SK-MEL-5 (cell line): ENCODE results near the gene TRIM47. TPM values are rescaled to one million over a fixed set of nuclear protein-coding genes. Genes with fewer than 3 reads are reported as not detected.
A peak's percentile ranks its signal among the peaks of the same experiment; 100 is the strongest.
"Not testable (repeated sequence)": the region's sequence is repeated elsewhere in the genome, so short reads cannot be mapped to it uniquely, and the experiment has no call there.

ENCODE experiments used
- DNase-seq: peaks from one replicate; pipeline ENCODE4 v3.0.0-alpha.2; 2016; ENCODE audit warnings: low read depth, low spot score
- in situ Hi-C: cut with HindIII; loops from 2 replicates; pipeline ENCODE4 v1.10.0; 2016; ENCODE audit warnings: low sequenced_read_pairs, high pct_unique_total_duplicates, low pct_unique_long_range_greater_than_20kb
- total RNA-seq: library from RNA; depleted of rRNA; stranded (reverse); fragments of >200 nt; shearing (Covaris generic); gene quantifications from 2 replicates; pipeline ENCODE4 v1.2.3, GENCODE V29; 2014

Gene TRIM47
- total RNA-seq, 1 experiment from 2014 or later: 7.3 TPM

DNA sequence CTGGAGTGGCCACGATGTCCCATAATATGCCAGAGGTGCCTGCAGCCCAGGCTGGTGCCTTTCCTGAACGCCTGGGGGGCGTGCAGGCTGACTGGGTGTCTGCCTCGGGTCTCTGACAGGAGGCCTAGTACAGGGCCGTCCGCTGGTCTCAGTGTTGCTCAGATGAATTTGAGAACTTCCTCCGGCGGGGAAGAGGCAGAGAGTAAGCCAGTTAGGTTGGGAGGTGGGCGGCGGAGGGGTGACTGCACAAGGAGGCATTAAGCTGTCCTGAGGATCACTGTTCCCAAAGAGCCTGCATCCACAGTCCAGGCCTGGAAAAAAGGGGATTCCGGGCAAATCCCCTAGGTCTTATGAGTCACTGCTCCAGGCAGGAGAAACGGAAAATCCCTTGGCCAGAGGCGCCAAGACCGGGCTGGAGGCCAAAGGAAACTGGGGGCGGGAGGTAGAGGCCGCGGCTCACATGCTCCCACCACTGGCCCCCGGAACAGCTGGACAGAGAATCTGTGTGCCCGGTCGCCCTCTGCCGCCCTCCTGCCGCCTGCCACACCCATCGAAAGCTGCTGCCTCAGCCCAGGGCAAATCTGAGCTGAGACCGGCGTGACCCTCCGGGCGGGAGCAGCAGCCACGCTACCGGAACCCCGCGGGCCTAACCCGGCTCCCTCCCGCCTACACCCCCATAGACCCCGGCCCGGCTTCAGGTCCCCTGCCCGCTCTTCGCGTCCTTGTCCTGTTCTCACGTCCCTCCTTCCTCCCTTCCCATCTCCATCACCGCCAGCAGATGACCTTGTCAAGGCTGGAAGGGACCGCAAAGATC lies 1.2 kb downstream of the TRIM47 start:
- peak; percentile 85 for DNase-seq
- in situ Hi-C loops: no loop called here

DNA sequence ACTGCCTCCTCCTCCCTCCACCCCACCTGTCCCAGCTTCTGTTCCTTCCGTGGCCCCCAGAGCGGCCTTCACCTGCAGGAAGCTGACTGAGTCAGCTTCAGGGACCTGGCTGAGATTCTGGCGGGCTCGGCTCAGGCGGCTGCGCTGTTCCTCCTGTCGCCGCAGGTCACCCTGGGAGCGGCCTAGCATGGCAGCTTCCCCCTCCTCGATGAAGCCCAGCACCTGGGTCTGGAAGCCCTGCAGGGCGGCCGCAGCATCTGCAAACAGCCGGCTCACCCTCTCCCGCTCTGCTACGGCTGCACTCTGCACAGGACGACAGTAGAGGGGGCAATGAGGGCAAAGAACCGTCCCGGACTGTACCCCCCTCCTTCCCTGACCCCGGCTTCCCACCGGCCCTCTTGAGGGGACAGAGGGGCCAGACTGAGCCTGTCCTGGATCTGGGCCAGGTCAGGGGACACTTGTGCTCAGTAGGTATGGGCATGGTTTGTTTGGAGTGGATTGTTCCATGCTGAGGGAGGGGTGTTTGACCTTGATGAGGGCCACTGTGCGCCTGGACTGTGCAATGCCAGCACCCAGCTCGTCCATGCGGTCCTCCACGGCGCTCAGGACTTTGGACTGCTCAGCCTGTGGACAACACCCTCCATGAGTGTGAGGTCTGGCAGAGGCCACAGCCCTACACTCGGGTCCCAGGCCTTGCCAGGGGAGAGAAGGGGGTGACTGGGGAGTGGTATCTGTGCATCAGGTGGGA lies 2.0 kb downstream of the TRIM47 start:
- in situ Hi-C loops: no loop called here
- DNase-seq: no peak

DNA sequence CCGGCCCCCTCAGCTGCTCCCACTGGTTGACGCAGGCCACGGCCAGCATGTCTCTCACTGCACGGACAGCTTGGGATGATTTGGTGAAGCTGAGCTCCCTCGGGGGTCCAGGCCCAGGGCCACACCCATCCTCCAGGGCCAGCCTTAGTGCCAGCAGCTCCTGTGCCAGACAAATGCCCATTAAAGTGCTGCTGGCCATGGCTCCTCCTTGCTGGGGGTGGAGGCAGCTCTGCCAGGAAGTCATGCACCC lies 2.5 kb downstream of the TRIM47 start:
- DNase-seq: peak; percentile 55
- in situ Hi-C loops: no loop called here

DNA sequence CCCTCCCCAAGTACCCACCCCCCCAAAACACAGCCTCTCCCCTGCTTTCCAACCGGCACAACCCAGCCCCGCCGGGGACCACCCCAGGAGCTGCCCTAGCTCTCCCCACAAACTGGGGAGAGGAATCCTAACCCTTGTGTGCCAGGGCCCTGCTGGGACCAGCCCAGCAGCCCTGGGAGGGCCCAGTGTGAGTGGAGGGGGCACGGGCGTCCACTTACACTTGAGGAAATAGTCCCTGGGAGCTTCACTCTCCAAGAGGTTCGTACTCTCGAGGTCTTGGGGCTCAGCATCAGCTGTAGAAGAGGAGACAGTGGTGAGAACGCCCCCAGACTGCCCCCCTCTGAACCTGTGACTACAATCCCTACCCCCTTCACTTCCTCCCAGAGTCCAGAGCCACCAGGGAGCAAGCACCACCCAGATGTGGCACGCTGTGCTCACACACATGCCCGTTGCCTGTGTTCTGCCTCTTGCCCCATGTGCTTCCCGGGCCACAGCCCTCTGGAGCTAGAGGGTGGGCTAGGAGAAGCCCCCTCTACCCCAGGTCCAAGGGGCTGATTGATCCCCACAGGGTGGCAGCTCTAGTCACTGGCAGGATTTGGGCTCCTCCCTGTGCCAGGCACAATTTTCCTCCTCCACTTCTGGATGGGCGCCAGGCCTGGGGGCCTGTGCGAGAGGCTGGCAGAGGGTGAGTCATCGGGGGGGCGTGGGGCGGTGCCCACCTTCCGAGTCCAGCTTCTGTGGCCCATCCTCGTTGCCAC lies 3.0 kb downstream of the TRIM47 start:
- DNase-seq: no peak
- in situ Hi-C loops: no loop called here

DNA sequence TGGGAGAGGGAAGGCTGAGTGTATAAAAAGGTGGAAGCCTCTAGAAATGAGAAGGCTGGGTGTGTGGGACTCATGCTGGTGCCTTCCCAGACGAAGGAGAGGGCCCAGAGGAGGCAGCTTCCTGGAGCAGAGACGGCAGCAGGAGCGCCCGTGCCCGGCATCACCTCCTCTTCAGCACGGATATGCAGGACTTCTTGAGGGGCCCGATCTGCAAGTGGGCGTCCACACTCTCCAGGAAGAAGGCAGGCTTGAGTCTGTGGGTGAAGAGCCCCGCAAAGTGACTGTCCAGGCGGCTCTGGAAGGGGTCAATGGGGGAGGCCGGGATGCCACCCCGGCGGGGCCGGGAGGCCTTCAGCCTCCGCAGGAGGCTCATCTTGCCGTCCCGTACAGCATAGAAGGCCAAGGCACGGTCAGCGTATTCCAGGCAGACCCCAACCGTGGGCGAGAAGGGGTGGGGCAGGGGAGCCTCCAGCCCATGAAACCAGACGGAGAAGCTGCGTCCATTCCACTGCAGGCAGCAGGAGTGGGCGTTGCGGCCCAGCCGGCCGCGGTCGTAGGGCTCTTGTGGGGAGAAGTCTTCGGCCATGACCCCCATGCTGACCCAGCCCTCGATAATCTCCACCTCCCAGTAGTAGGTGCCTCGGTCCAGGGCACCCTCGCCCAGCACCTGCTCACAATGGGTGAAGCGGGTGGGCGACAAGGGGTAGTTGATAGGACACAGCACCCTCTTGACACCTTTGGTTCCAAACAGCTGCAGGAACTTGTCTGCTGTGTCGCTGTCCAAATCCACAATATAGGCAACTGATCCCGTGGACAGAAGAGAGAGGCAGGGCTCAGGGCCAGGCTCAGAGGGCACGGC lies 3.8 kb downstream of the TRIM47 start:
- in situ Hi-C loops: no loop called here
- no peak for DNase-seq

DNA sequence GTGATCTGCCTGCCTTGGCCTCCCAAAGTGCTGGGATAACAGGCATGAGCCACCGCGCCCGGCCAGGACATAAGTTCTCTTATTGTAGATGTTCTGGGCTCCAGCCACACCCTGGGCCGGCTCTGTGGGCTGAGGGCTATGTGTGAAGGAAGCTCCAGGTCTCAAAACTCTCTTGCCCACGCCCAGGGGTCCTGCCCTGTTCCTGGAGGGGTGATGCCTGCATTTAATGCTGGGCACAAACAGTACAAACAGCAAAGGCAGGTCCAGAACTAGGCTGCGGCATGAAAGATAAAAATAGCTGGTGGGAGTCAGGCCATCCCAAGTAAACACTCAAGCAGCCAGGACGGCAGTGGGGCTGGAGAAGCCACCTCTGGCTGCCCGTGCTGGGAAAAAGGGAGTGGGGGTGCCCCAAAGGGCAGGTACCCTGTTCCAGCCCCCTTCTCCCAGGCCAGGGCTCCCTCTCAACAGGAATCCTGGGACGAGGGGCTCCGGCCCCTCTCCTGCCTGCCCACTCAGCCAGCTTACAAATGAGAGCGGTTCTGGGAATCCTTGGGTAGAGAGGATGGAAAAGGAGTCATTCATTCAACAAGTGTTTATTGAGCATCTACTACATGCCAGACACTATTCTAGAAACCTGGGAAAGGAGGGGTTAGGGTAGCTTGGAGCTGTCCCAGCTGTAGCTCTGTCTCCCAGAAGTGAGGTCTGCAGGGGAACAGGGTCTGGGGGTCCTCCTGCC lies 4.6 kb downstream of the TRIM47 start:
- in situ Hi-C loops: no loop called here
- no peak for DNase-seq

DNA sequence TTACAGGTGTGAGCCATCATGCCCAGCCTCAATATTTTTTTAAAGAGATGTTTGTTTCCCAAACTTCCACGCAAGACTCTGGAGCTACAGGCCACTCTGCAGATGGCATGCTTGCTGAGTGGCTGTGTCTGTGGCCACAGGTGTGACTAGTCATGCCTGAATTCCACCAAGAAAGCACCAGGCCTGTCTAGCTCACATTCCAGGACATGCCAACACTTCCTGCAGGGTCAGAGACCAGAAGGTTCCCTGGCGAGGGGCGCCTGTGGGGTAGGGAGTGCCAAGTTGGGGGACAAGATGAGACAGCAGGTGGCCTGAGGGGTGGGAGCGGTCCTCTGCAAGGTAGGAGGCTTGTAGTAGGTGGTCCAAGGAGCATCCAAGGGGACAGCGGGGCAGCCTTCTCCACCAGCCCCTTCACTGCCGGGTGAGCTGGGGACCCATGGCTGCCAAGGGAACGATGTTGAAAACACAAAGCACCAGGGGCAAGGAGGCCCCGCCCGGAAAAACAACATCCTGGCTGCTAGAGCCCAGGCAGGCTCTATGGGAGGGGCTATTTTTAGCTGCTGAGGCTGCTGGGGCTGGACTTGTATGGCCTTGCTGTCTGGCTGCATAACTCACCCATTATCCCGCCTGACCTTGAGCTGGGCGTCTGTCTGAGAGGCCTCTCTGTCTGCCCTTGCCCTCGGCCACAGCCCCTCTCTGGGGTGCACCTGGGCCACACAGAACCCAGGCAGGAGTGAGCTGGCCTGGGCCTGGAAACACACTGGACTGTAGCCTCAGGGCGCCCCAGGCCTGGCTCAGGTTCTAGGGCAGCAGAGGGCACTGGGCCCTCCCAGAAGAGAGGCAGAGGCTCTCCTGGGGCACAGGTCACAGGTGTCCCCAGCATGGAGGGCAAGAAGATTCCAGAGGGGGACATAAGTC lies 5.7 kb downstream of the TRIM47 start:
- in situ Hi-C loops: no loop called here
- DNase-seq: peak; percentile 89

DNA sequence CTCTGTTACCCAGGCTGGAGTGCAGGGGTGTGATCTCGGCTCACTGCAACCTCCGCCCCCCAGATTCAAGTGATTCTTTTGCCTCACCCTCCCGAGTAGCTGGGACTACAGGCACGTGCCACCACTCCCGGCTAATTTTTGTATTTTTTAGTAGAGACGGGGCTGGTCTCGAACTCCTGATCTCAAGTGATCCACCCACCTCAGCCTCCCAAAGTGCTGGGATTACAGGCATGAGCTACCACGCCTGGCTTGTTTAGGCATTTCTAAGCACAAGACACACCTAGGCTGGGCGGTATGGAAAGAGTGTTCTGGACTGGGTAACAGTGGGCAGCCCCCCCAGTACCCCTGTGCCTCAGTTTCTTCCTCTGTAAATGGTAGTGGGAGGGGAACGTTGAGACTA lies 8.2 kb downstream of the TRIM47 start:
- DNase-seq, in situ Hi-C loops: not testable (repeated sequence)

DNA sequence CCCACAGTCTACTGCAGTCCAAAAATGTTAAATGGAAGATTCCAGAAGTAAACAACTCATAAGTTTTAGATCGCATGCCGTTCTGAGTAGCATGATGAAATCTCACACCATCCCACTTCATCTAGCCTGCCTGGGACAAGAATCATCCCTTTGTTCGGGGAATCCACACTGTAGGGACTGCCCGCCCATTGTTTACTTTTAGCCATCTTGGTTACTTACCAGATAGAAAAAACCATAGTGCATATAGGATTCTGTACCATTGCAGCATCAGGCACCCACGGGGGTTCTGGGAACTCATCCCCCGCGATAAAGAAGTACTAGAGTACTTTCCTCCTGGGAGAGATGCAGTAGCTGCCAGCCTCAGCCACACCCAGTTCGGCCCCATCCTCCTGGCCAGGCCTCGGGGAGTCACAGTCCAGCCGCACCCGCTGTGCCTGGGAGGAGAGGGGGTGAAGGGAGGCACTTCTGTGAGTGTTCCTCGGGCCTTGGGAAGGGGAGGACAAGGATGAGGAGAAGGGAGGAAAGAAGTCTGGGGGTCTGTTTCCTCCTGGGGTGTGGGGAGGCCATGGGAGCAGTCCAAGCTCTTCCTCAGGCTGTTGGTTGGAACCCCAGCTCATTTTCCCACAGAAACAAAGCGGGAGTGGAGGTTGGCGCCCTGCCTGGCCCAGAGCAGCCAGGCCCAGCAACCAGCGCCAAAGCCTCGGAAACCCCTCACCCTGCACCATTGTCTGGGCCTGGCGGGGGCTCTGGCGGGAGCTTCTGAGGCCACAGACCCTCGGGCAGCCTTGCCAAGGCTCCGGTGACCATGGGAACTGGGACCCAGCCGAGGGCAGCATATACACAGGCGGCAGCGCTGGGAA lies 8.9 kb downstream of the TRIM47 start:
- in situ Hi-C loops: no loop called here
- DNase-seq: peak; percentile 91

DNA sequence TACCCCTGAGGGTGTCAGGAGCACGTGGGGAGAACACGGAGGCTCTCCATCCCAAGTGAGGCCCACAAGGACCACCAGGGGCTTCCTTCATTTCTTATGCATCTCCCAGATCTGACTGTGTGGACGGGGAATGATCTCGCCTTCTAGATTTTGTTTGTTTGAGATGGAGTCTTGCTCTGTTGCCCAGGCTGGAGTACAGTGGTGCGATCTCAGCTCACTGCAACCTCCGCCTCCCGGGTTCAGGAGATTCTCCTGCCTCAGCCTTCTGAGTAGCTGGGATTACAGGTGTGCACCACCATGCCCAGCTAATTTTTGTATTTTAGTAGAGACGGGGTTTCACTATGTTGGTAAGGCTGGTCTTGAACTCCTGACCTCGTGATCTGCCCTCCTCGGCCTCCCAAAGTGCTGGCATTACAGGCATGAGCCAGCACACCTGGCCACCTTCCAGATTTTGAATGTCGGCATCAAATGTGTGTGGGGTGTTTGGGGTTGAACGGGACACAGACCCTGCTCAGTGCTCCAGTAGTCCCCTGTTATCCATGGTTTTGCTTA lies 9.6 kb downstream of the TRIM47 start:
- in situ Hi-C loops, DNase-seq: not testable (repeated sequence)

DNA sequence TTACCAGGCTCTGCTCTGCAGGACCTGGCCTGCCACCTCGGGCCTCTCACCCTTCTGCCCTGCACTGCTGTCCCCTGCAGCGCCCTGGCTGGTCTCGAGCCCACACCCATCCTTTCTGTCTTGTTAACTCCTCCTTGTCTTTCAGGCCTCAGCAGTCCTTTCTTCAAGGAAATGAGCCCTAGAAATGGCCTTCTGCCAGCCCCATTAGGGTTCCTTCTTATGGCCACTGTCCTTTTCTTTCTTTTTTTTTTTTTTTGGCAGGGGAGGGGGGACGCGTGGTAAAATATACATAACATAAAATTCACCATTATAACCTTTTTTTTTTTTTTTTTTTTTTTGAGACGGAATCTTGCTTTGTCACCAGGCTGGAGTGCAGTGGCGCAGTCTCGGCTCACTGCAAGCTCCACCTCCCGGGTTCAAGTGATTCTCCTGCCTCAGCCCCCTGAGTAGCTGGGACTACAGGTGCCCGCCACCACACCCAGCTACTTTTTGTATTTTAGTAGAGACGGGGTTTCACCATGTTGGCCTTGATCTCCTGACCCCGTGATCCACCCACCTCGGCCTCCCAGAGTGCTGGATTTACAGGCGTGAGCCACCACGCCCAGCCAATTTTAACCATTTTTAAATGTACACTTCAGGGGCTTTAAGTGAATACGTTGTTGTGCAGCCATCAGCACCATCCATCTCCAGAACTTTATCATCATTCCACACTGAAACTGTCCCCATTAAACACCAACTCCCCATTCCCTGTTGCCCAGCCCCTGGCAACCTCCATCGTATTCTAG lies 12.8 kb downstream of the TRIM47 start:
- DNase-seq, in situ Hi-C loops: not testable (repeated sequence)

DNA sequence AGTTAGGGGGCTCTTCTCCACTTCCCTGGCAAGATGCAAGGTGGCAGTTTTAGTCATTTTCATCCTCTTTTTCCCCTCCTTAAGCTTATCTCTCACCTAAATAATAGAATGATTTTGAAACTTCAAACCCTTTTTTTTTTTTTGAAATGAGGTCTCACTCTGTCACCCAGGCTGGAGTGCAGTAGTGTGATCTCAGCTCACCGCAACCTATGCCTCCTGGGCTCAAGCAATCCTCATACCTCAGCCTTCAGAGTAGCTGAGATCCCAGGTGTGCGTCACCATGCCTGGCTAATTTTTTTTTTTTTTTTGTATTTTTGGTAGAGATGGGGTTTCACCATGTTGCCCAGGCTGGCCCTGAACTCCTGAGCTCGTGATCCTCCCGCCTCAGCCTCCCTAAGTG lies 13.5 kb downstream of the TRIM47 start:
- DNase-seq, in situ Hi-C loops: not testable (repeated sequence)

DNA sequence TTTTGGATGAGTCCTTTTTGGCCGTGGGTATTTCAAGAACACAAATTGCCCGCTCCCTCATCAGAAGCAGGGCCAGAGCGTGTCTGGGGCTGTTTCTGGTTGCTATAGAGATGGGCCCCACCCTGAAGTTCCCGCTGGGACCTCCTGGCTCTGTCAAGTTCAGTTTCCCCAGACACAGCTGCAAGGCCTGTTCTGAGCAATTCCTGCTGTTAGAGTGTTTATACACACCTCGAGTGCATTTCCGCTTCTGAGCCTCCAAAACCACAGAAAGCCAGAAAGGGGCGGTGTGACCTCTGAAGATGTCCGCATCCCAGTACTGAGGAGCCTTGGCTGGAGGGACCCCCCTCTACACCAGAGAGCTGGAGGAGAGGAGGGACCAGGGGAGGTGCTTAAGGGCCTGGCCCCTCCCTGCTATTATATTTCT lies 13.9 kb downstream of the TRIM47 start:
- in situ Hi-C loops: no loop called here
- DNase-seq: no peak

DNA sequence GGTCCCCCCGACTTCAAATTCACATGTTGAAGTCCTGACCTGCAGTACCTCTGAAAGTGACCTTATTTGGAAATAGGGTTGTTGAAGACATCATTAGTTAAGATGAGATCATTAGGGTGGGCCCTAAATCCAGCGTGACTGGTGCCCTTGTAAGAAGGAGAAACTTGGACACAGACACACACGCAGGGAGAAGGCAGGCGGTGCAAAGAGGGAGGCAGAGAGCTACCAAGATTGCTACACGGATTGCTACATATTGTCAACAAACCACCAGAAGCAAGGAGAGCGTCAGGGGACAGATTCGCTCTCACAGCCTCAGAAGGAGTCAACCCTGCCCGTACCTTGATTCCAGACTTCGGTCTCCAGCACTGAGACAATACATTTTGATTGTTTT lies 16.5 kb downstream of the TRIM47 start:
- in situ Hi-C loops: no loop called here
- no peak for DNase-seq
